NCI-H2107 treated with DMSO at 0.1 percent for 48 hours (cell line): ENCODE measurements around the gene KMT2D.

Experiments
- DNase-seq: peaks from one replicate; lab custom pipeline; 2025; ENCODE audit not compliant: unreplicated experiment; lab: John Stamatoyannopoulos, UW

The KMT2D gene

GRCh38 chr12:49019443-49020324 is 40.9 kb downstream of the KMT2D start:
- DNase-seq, result peak; percentile 10

GRCh38 chr12:49019120-49019430 is 41.5 kb downstream of the KMT2D start:
- no peak for DNase-seq

- peak; percentile 88 for DNase-seq
Observed at GRCh38 chr12:49018261-49019119, 42.1 kb downstream of the KMT2D start, which contains the start of gene PRKAG1. PRKAG1 (minus strand) TSS chr12:49018776; CDS start chr12:49018740, 36 bp downstream.

- no peak for DNase-seq
Observed at GRCh38 chr12:49017891-49018260, 42.7 kb downstream of the KMT2D start.

- no peak for DNase-seq
Observed at GRCh38 chr12:49015196-49015595, 45.4 kb downstream of the KMT2D start.

GRCh38 chr12:49014547-49014946 is 46.0 kb downstream of the KMT2D start:
- DNase-seq, result no peak

- DNase-seq, result no peak
Observed at GRCh38 chr12:49013428-49013827, 47.2 kb downstream of the KMT2D start.

GRCh38 chr12:49012739-49013138 is 47.9 kb downstream of the KMT2D start:
- DNase-seq, result no peak
